HFFc6 (cell line): ENCODE measurements around the gene TMEM158. TPM values are rescaled to one million over a fixed set of nuclear protein-coding genes. Genes with fewer than 3 reads are reported as not detected.

Experiments
- DNase-seq: peaks from one replicate; pipeline ENCODE4 v3.0.0-alpha.2; 2018
- H3K27ac Mint-ChIP-seq: 2 replicates; pipeline ENCODE4 v1.8.0; 2020; ENCODE audit warnings: mild to moderate bottlenecking, mixed read lengths
- H3K27me3 Mint-ChIP-seq: 2 replicates; pipeline ENCODE4 v1.8.0; 2021; ENCODE audit warnings: mild to moderate bottlenecking, moderate library complexity, mixed read lengths; ENCODE audit not compliant: insufficient read depth
- H3K36me3 Mint-ChIP-seq: 2 replicates; pipeline ENCODE4 v1.8.0; 2021; ENCODE audit warnings: low read depth, mixed read lengths
- H3K4me1 Mint-ChIP-seq: 2 replicates; pipeline ENCODE4 v1.8.0; 2020; ENCODE audit warnings: low read depth, mixed read lengths
- H3K4me3 Mint-ChIP-seq: 2 replicates; pipeline ENCODE4 v1.8.0; 2020; ENCODE audit warnings: mild to moderate bottlenecking, moderate library complexity, mixed read lengths
- H3K9me3 Mint-ChIP-seq: 2 replicates; pipeline ENCODE4 v1.8.0; 2020; ENCODE audit warnings: mild to moderate bottlenecking, mixed read lengths
- total RNA-seq, 6 experiments: library from RNA; stranded (reverse); fragmentation: NEBNext Ultra II Directional; extraction: Animal tissue kit (Norgen Biotek cat#: 25700); gene quantifications; 2 replicates in 1 of 6; 3 replicates in 5 of 6; pipeline ENCODE4 v1.2.3, GENCODE V29; 2021
- TF ChIP-seq, protein P1 (sequence below): fragments of 200-600 bp; sonication (generic); IDR thresholded peaks from 2 replicates; pipeline ENCODE4 v1.5.0; 2021; ENCODE audit warnings: antibody characterized with exemption, mild to moderate bottlenecking

Gene TMEM158
- total RNA-seq, 6 experiments from 2014 or later, result 26.1 to 82.2 (median 29.4) TPM

DNA sequence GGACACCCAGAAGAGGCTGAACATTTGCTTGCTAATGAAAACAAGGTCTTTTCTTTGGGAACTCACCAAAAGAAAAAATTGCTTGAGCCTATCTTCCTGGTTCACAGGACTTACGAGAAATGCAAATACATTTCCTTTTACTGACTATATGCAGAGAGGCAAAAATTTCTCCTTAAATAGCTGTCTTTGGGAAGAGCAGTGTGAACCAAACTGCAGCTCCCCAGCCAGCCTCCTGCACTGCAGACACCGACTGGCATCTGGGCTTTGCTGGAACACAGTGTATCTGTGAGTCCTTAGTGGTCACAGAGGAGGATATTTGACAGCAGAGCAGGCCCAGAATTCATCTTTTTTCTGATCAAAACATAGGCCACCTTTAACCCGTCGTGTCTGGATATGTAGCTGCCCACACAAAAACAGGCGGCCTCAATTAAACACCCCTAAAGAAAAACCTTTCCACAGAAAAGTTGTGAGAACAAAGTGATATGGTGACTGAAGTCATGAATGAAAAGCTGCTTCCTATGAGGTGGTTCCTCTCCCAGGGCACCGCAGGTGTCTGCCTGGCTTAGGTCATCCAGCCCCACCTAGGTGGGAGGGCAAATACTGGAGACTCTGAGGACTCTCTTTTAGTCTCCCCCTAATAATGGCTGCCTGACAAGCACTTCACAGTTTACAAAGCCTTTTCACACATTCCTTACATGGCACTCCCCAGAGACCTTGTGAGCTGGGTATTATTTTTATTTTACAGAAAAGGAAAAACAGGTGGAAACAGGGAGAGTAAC lies 46.1 kb upstream of the TMEM158 start:
- Mint-ChIP-seq H3K36me3 (no peaks in the 10 kb centered on the region), H3K4me1 (peaks cover 24% of the 10 kb centered on the region), H3K4me3 (no peak overlapping the region), H3K9me3 (peaks cover 7% of the 10 kb centered on the region), H3K27ac (no peak overlapping the region), H3K27me3 (peaks cover 9% of the 10 kb centered on the region)
- TF ChIP-seq, protein P1, sequence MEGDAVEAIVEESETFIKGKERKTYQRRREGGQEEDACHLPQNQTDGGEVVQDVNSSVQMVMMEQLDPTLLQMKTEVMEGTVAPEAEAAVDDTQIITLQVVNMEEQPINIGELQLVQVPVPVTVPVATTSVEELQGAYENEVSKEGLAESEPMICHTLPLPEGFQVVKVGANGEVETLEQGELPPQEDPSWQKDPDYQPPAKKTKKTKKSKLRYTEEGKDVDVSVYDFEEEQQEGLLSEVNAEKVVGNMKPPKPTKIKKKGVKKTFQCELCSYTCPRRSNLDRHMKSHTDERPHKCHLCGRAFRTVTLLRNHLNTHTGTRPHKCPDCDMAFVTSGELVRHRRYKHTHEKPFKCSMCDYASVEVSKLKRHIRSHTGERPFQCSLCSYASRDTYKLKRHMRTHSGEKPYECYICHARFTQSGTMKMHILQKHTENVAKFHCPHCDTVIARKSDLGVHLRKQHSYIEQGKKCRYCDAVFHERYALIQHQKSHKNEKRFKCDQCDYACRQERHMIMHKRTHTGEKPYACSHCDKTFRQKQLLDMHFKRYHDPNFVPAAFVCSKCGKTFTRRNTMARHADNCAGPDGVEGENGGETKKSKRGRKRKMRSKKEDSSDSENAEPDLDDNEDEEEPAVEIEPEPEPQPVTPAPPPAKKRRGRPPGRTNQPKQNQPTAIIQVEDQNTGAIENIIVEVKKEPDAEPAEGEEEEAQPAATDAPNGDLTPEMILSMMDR, result no peak
- no peak for DNase-seq

DNA sequence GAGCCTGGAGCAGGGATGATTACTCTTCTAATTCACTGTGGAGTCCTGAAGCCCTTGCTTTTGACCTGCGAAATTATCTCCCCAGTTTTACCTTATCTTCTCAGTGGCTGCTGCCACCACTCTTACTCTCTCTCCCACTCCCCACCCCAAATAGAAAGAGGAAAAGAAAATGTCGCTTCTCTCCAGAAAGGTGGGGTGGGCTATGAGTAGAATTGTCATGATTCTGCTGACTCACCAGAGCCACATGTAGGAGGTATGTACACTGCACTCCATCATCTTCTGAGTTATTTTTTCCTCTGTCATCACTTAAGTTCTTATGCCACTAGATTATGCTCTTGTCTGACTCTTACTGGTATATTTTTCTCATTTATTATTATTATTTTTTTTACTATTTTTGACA lies 43.9 kb upstream of the TMEM158 start:
- TF ChIP-seq, protein P1, result no peak
- H3K27me3 Mint-ChIP-seq, result peaks cover 14% of the 10 kb centered on the region
- H3K36me3 Mint-ChIP-seq, result no peaks in the 10 kb centered on the region
- peaks cover 24% of the 10 kb centered on the region for H3K4me1 Mint-ChIP-seq
- H3K4me3 Mint-ChIP-seq, result no peak overlapping the region
- no peak for DNase-seq
- H3K27ac Mint-ChIP-seq, result no peak overlapping the region
- no peaks in the 10 kb centered on the region for H3K9me3 Mint-ChIP-seq

DNA sequence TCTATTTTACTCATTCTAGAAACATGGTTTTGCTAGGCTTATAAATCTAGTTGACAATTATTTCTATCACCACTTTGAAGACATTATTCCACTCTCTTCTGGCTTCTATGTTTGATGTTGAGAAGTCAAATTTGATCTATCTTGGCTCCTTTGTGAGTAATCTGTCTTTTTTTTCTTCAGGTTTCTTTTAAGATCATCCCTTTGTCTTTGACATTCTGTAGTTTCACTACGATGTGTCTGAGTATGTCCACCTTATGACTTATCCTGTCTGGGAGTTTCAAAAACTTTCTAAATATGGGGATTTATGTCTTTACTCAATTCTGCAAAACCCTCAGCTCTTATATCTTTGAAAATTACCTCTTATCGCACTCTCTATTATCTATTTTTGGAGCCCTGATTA lies 41.0 kb upstream of the TMEM158 start:
- H3K27ac Mint-ChIP-seq, result no peak overlapping the region
- H3K9me3 Mint-ChIP-seq, result no peaks in the 10 kb centered on the region
- peaks cover 14% of the 10 kb centered on the region for H3K27me3 Mint-ChIP-seq
- no peak for DNase-seq
- TF ChIP-seq, protein P1, result no peak
- no peak overlapping the region for H3K4me3 Mint-ChIP-seq
- H3K36me3 Mint-ChIP-seq, result no peaks in the 10 kb centered on the region
- peaks cover 6% of the 10 kb centered on the region for H3K4me1 Mint-ChIP-seq

DNA sequence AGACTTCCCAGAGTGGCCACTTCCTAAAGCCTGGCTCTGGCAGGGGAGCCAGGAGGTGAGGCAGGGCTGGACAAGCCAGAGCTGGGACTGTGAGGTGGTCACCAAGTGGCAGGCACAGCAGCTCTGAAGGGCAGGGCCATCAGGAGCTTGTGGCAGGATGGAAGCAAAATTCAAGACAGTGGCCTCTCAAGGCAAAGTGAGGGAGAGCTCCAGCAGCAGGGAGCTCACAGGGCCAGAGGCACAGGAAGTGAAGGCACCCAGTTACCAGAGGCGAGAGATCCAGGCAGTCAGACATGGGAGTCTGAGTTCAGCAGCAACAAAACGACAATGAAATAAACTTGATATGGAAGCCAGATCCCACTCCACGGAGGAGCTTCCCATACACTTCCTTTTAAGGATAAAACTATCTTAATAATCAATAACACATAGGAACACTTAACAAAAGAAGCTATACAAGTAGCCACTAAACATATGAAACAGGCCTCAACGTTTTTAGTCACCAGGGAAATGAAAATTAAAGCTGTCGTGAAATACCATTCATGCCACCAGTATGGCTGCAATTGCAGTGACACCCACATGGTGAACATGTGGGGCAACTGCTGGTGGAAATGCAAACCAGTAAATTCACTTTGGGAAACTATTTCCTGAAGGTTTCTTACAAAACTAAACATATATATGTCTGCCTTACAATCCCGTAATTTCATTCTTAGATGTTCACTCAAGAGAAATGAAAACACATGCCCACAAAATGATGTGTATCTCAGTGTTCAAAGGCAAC lies 35.4 kb upstream of the TMEM158 start:
- Mint-ChIP-seq H3K36me3 (no peaks in the 10 kb centered on the region), H3K4me1 (peaks cover 8% of the 10 kb centered on the region; the same call in 1 of the 2 replicates), H3K27ac (no peak overlapping the region), H3K27me3 (peaks cover 43% of the 10 kb centered on the region), H3K4me3 (no peak overlapping the region), H3K9me3 (no peaks in the 10 kb centered on the region)
- TF ChIP-seq, protein P1, result no peak
- DNase-seq, result no peak

DNA sequence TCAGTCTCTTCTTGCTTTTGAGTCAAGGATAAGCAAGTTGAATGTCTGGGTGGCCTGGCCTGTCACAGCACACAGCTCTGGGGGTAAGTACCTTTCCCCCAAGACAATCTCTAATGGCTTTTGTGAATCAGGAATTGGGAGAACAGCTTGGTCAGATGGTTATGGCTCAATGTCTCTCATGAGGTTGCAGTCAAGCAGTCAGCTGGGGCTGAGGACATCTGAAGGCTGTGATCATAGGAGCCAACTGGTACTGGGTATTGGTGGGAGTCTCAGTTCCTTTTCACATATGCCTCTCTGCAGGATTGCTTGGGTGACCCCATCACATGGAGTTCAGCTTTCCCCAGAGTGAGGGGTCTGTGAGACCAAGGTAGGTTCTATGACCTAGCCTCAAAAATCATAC lies 33.0 kb upstream of the TMEM158 start:
- Mint-ChIP-seq H3K4me3 (no peak overlapping the region), H3K27ac (no peak overlapping the region), H3K36me3 (no peaks in the 10 kb centered on the region), H3K9me3 (no peaks in the 10 kb centered on the region), H3K27me3 (peaks cover 46% of the 10 kb centered on the region), H3K4me1 (peaks cover 8% of the 10 kb centered on the region; the same call in 1 of the 2 replicates)
- TF ChIP-seq, protein P1, result no peak
- no peak for DNase-seq
